Loucy (cell line): Measurements from ENCODE around the gene KCNK13.

Experiments
- H2AFZ ChIP-seq: fragments of 200-600 bp; sonication (generic); 2 replicates; pipeline ENCODE4 v1.6.0; 2016; ENCODE audit warnings: antibody characterized with exemption, mild to moderate bottlenecking, low read length, moderate library complexity
- H3F3A ChIP-seq: fragments of 200-600 bp; 2 replicates; pipeline ENCODE4 v1.6.0; 2016; ENCODE audit warnings: antibody characterized with exemption, low read depth, mild to moderate bottlenecking
- H3K27me3 ChIP-seq: fragments of 200-600 bp; sonication (generic); 2 replicates; pipeline ENCODE4 v1.6.1; 2014; ENCODE audit warnings: low read length, mild to moderate bottlenecking; ENCODE audit not compliant: insufficient read depth, poor library complexity, severe bottlenecking
- H3K36me3 ChIP-seq: fragments of 200-600 bp; sonication (generic); 2 replicates; pipeline ENCODE4 v1.6.1; 2016; ENCODE audit warnings: low read length; ENCODE audit not compliant: insufficient read depth
- H3K4me1 ChIP-seq: fragments of 200-600 bp; sonication (generic); 2 replicates; pipeline ENCODE4 v1.5.1; 2014; ENCODE audit warnings: low read length, mild to moderate bottlenecking; ENCODE audit not compliant: insufficient read depth, poor library complexity, severe bottlenecking
- H3K4me2 ChIP-seq: fragments of 200-600 bp; sonication (generic); 2 replicates; pipeline ENCODE4 v1.6.0; 2014; ENCODE audit warnings: antibody characterized with exemption, low read length, low read depth, mild to moderate bottlenecking; ENCODE audit not compliant: poor library complexity, severe bottlenecking
- H3K4me3 ChIP-seq: fragments of 200-600 bp; sonication (generic); 2 replicates; pipeline ENCODE4 v1.5.1; 2014; ENCODE audit warnings: low read length, mild to moderate bottlenecking, mixed read lengths; ENCODE audit not compliant: poor library complexity, severe bottlenecking
- H3K79me2 ChIP-seq: fragments of 200-600 bp; sonication (generic); 2 replicates; pipeline ENCODE4 v1.6.1; 2014; ENCODE audit warnings: low read length; ENCODE audit not compliant: insufficient read depth
- H3K9ac ChIP-seq: fragments of 200-600 bp; sonication (generic); 2 replicates; pipeline ENCODE4 v1.6.0; 2014; ENCODE audit warnings: mild to moderate bottlenecking, low read depth, low read length, moderate library complexity; ENCODE audit not compliant: poor library complexity, severe bottlenecking
- H3K9me2 ChIP-seq: fragments of 200-600 bp; sonication (generic); replicated peaks from 2 replicates; pipeline ENCODE4 v1.6.1; 2016; ENCODE audit warnings: low read depth, low read length, mixed read lengths
- H3K9me3 ChIP-seq: fragments of 200-600 bp; sonication (generic); 2 replicates; pipeline ENCODE4 v1.6.1; 2014; ENCODE audit warnings: mild to moderate bottlenecking, antibody characterized with exemption, low read length, low read depth; ENCODE audit not compliant: insufficient read depth
- H4K20me1 ChIP-seq: fragments of 200-600 bp; sonication (generic); 2 replicates; pipeline ENCODE4 v1.6.0; 2014; ENCODE audit warnings: antibody characterized with exemption, low read length, mild to moderate bottlenecking; ENCODE audit not compliant: insufficient read depth, poor library complexity, severe bottlenecking
- CTCF ChIP-seq: fragments of 200-600 bp; sonication (generic); conservative IDR thresholded peaks from 2 replicates; pipeline ENCODE4 v1.5.1; 2014; ENCODE audit warnings: mild to moderate bottlenecking, antibody characterized with exemption, low read length
- EZH2phosphoT487 ChIP-seq: fragments of 200-600 bp; IDR thresholded peaks from 2 replicates; pipeline ENCODE4 v1.6.1; 2018; ENCODE audit warnings: antibody characterized with exemption, mild to moderate bottlenecking, moderate library complexity, borderline replicate concordance

KCNK13 gene

GRCh38 chr14:90061685-90062126 is at the start of gene KCNK13:
TSS of gene KCNK13 (plus strand) at chr14:90061994. CDS start at chr14:90062206, 212 bp downstream.
- no peak within 1 kb of the TSS for H3K4me2 ChIP-seq
- TF ChIP-seq CTCF (no peak), EZH2phosphoT487 (no peak)
- no peaks in the 10 kb centered on the region for H3K36me3 ChIP-seq
- H2AFZ ChIP-seq = no peak within 1 kb of the TSS
- H3K9ac ChIP-seq = no peak within 1 kb of the TSS
- H3F3A ChIP-seq = no peaks in the 10 kb centered on the region
- no peaks in the 10 kb centered on the region for H3K79me2 ChIP-seq
- no peaks in the 10 kb centered on the region for H3K4me1 ChIP-seq
- H3K9me2 ChIP-seq = no peaks in the 10 kb centered on the region
- H3K4me3 ChIP-seq = no peak within 1 kb of the TSS
- no peaks in the 10 kb centered on the region for H3K27me3 ChIP-seq
- H3K9me3 ChIP-seq = no peaks in the 10 kb centered on the region
- no peaks in the 10 kb centered on the region for H4K20me1 ChIP-seq

DNA sequence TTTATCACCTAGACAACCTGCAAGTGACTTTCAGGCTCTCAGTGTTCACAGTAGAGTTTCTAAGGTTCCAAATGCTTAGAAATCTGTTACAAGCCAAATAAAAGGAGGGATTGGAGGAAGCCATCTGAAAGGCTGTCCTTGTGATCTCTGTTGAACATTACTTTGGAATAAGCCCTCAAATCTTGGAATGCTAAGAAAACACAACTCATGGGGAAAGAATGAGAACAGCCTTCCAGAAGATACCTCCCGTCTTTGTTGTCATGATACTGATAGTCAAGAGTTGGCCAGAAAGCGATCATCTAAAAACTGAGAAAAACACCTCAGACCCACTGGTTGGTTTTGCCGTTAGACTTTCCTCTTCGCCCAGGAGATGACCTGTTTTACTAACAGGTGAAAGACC is 44.4 kb upstream of the KCNK13 start:
- Histone ChIP-seq H3K9me3 (peaks cover 6% of the 10 kb centered on the region; the same call in 1 of the 2 replicates), H3K9ac (no peak overlapping the region), H3K4me1 (no peaks in the 10 kb centered on the region), H3K4me3 (no peak overlapping the region), H4K20me1 (no peaks in the 10 kb centered on the region), H3K79me2 (no peaks in the 10 kb centered on the region), H2AFZ (no peak overlapping the region), H3K27me3 (no peaks in the 10 kb centered on the region), H3K36me3 (peaks cover 37% of the 10 kb centered on the region; the same call in 1 of the 2 replicates), H3K4me2 (no peak overlapping the region), H3K9me2 (no peaks in the 10 kb centered on the region), H3F3A (no peaks in the 10 kb centered on the region)
- TF ChIP-seq CTCF (no peak), EZH2phosphoT487 (no peak)

DNA sequence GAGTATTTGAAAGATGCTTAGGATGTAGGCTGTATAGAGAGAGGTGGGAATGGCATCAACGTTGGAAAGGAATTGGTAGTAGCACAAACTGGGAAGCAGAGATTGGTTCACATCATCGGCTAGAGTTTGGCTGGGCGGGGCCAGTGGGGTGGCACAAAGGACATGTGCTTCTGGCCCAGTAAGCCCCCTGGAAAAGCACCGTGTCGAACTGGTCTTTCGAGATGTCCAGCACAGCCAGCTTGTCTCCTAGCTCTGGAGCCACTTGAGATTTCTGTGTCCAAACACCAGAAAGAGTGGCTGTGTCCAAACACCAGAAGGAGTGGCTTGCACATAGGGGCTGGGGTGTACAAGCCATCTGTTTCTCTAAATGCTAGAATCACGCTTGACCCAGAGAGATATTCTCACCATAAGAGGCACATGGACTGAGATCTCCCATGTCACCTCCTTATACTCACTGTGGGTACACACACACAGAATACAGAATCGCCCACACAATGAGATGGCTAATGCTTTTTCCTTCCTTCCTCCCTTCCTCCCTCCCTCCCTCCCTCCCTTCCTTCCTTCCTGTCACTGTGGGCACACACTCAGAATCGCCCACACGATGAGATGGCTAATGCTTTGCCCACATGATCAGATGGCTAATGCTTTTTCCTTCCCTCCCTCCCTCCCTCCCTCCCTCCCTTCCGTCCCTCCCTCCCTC is 41.8 kb upstream of the KCNK13 start:
- H2AFZ ChIP-seq = no peak overlapping the region
- no peaks in the 10 kb centered on the region for H3F3A ChIP-seq
- H3K4me2 ChIP-seq = no peak overlapping the region
- H4K20me1 ChIP-seq = no peaks in the 10 kb centered on the region
- no peak for TF ChIP-seq CTCF
- TF ChIP-seq EZH2phosphoT487 = no peak
- peaks cover 45% of the 10 kb centered on the region; the same call in 1 of the 2 replicates for H3K36me3 ChIP-seq
- H3K4me3 ChIP-seq = no peak overlapping the region
- H3K9me2 ChIP-seq = no peaks in the 10 kb centered on the region
- H3K9me3 ChIP-seq = no peaks in the 10 kb centered on the region
- H3K79me2 ChIP-seq = no peaks in the 10 kb centered on the region
- H3K4me1 ChIP-seq = no peaks in the 10 kb centered on the region
- H3K9ac ChIP-seq = no peak overlapping the region
- H3K27me3 ChIP-seq = no peaks in the 10 kb centered on the region
